DOHH2 (cell line): ENCODE results near the gene COX4I1.

ENCODE experiments used
- H3F3A ChIP-seq: fragments of 200-600 bp; sonication (generic), shearing (Covaris generic); 2 replicates; pipeline ENCODE4 v1.6.0; 2016; ENCODE audit warnings: antibody characterized with exemption, mild to moderate bottlenecking; ENCODE audit not compliant: control insufficient read depth, insufficient read depth
- H3K27ac ChIP-seq: fragments of 200-600 bp; sonication (generic); 2 replicates; pipeline ENCODE4 v1.5.1; 2014; ENCODE audit warnings: low read depth, mild to moderate bottlenecking, low read length, moderate library complexity
- H3K27me3 ChIP-seq: fragments of 200-600 bp; sonication (generic); 2 replicates; pipeline ENCODE4 v1.6.1; 2014; ENCODE audit warnings: mild to moderate bottlenecking, low read length, mixed read lengths; ENCODE audit not compliant: control insufficient read depth
- H3K36me3 ChIP-seq: fragments of 200-600 bp; sonication (generic); 2 replicates; pipeline ENCODE4 v1.6.1; 2014; ENCODE audit warnings: mild to moderate bottlenecking, low read length, moderate library complexity, mixed read lengths; ENCODE audit not compliant: control insufficient read depth
- H3K4me1 ChIP-seq: fragments of 200-600 bp; sonication (generic); 2 replicates; pipeline ENCODE4 v1.6.1; 2014; ENCODE audit warnings: mild to moderate bottlenecking, low read length, mixed read lengths; ENCODE audit not compliant: control insufficient read depth
- H3K4me2 ChIP-seq: fragments of 200-600 bp; sonication (generic); 2 replicates; pipeline ENCODE4 v1.6.0; 2014; ENCODE audit warnings: mild to moderate bottlenecking, low read length, moderate library complexity
- H3K4me3 ChIP-seq: fragments of 200-600 bp; sonication (generic); 2 replicates; pipeline ENCODE4 v1.5.1; 2014; ENCODE audit warnings: mild to moderate bottlenecking, low read length, mixed read lengths
- H3K79me2 ChIP-seq: fragments of 200-600 bp; sonication (generic); 2 replicates; pipeline ENCODE4 v1.6.1; 2014; ENCODE audit warnings: mild to moderate bottlenecking, low read length, mixed read lengths; ENCODE audit not compliant: control insufficient read depth
- H3K9me2 ChIP-seq: fragments of 200-600 bp; sonication (generic); replicated peaks from 2 replicates; pipeline ENCODE4 v1.6.1; 2014; ENCODE audit warnings: mild to moderate bottlenecking, low read length, mixed read lengths; ENCODE audit not compliant: control insufficient read depth
- H3K9me3 ChIP-seq: fragments of 200-600 bp; sonication (generic); 2 replicates; pipeline ENCODE4 v1.6.1; 2014; ENCODE audit warnings: antibody characterized with exemption, low read length, mixed read lengths; ENCODE audit not compliant: control insufficient read depth, insufficient read depth
- H4K20me1 ChIP-seq: fragments of 200-600 bp; sonication (generic); 2 replicates; pipeline ENCODE4 v1.6.0; 2014; ENCODE audit warnings: low read depth, mild to moderate bottlenecking, antibody characterized with exemption, low read length, moderate library complexity; ENCODE audit not compliant: control insufficient read depth, insufficient read depth
- CTCF ChIP-seq: fragments of 200-600 bp; sonication (generic); IDR thresholded peaks from one replicate; pipeline ENCODE4 v1.5.1; 2014; ENCODE audit warnings: antibody characterized with exemption, mild to moderate bottlenecking, low read depth, low read length; ENCODE audit not compliant: poor library complexity, severe bottlenecking
- EZH2phosphoT487 ChIP-seq: fragments of 200-600 bp; sonication (generic); IDR thresholded peaks from 2 replicates; pipeline ENCODE4 v1.6.1; 2017; ENCODE audit warnings: borderline replicate concordance, mild to moderate bottlenecking, antibody characterized with exemption, low read length, moderate library complexity, mixed read lengths

The COX4I1 gene

GRCh38 chr16:85799497-85800320, at the start of gene COX4I1, which contains the start of gene EMC8:
COX4I1 (plus strand) TSS chr16:85799695; CDS start chr16:85801206, 1,511 bp downstream.
EMC8 (minus strand) TSS chr16:85799544; CDS start chr16:85799295, 249 bp downstream.
- Histone ChIP-seq H3K27ac (peak within 1 kb of the TSS; percentile 60), H3K79me2 (peaks cover 93% of the 10 kb centered on the region), H3K36me3 (peaks cover 78% of the 10 kb centered on the region), H3K4me2 (peak within 1 kb of the TSS; percentile 74), H3K9me2 (no peaks in the 10 kb centered on the region), H3K4me3 (peak within 1 kb of the TSS; percentile 94), H4K20me1 (peaks cover 19% of the 10 kb centered on the region), H3K9me3 (no peaks in the 10 kb centered on the region), H3F3A (peaks cover 10% of the 10 kb centered on the region), H3K4me1 (peaks cover 48% of the 10 kb centered on the region), H3K27me3 (no peaks in the 10 kb centered on the region)
- TF ChIP-seq CTCF: no peak
- no peak for TF ChIP-seq EZH2phosphoT487

GRCh38 chr16:85749771-85750145, 49.7 kb upstream of the COX4I1 start:
- Histone ChIP-seq H3K9me3 (no peaks in the 10 kb centered on the region), H3K4me2 (peak overlapping the region; percentile 76), H4K20me1 (peaks cover 26% of the 10 kb centered on the region; the same call in 1 of the 2 replicates), H3K27me3 (peaks cover 82% of the 10 kb centered on the region), H3F3A (peaks cover 19% of the 10 kb centered on the region), H3K27ac (no peak overlapping the region), H3K79me2 (no peaks in the 10 kb centered on the region), H3K36me3 (no peaks in the 10 kb centered on the region), H3K9me2 (no peaks in the 10 kb centered on the region), H3K4me1 (peaks cover 71% of the 10 kb centered on the region), H3K4me3 (peak overlapping the region; percentile 55)
- no peak for TF ChIP-seq CTCF

DNA sequence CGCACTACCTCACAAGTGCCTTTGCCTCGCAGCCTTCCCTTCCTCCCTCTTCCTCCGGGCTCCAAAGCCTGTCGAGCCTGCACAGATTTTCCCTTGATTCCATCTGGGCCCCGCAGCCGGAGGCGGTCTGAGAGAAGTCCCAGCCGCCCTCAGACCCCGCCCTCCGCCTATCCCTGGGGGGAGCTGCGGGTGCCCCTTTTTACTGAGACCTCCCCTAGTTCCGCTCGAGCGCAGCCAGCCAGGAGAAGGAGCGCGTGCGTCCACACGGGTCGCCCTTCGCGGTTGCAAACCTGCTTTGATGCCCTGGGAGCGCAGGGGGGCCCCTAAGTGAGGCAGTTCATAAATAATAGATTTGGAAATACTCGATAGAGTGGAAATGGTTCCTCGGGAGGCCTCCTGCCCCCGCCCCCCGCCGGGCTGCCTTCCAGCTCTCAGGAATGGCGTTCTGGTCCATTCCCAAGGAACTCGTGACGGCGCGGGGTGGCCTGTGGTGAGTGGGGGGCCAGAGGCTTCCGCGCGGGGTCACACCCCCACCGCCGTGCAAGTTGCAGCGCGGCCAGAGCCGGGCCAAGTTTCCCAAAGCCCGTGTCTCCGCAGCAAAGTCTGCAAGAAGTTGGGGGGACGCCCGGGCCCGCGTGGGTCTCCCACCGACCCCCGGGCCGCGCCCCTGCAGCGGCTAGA, 49.2 kb upstream of the COX4I1 start:
- peaks cover 83% of the 10 kb centered on the region for H3K27me3 ChIP-seq
- peak overlapping the region; percentile 55 for H3K4me3 ChIP-seq
- peak; percentile 89 for TF ChIP-seq EZH2phosphoT487
- TF ChIP-seq CTCF: no peak
- no peaks in the 10 kb centered on the region for H3K36me3 ChIP-seq
- H3K27ac ChIP-seq: no peak overlapping the region
- H3K9me3 ChIP-seq: no peaks in the 10 kb centered on the region
- H3K9me2 ChIP-seq: no peaks in the 10 kb centered on the region
- H3K4me1 ChIP-seq: peaks cover 76% of the 10 kb centered on the region
- peaks cover 26% of the 10 kb centered on the region; the same call in 1 of the 2 replicates for H4K20me1 ChIP-seq
- H3K79me2 ChIP-seq: no peaks in the 10 kb centered on the region
- peak overlapping the region; percentile 76 for H3K4me2 ChIP-seq
- peaks cover 21% of the 10 kb centered on the region for H3F3A ChIP-seq
